ENCODE measurements around the gene ALDH6A1. TPM values are rescaled to one million over a fixed set of nuclear protein-coding genes. Genes with fewer than 3 reads are reported as not detected.
"Not testable (repeated sequence)": the region's sequence is repeated elsewhere in the genome, so short reads cannot be mapped to it uniquely, and the experiment has no call there.

ALDH6A1 gene
- total RNA-seq, result 10 to 100 TPM; 84.2 to 88.5 TPM
- 57.2 TPM for polyA plus RNA-seq (ENCODE audit: insufficient read depth, low read depth, low replicate concordance)
- long read RNA-seq, donor 1, full-length matches to known transcripts, result 5 of 5 reads
- long read RNA-seq, donor 1, partial matches to known transcripts, result 0 of 5 reads
- long read RNA-seq, donor 1, other reads (novel, unspliced or antisense), result 0 of 5 reads
- long read RNA-seq, donor 2, full-length matches to known transcripts, result 2 of 2 reads
- long read RNA-seq, donor 2, partial matches to known transcripts, result 0 of 2 reads
- long read RNA-seq, donor 2, other reads (novel, unspliced or antisense), result 0 of 2 reads

DNA sequence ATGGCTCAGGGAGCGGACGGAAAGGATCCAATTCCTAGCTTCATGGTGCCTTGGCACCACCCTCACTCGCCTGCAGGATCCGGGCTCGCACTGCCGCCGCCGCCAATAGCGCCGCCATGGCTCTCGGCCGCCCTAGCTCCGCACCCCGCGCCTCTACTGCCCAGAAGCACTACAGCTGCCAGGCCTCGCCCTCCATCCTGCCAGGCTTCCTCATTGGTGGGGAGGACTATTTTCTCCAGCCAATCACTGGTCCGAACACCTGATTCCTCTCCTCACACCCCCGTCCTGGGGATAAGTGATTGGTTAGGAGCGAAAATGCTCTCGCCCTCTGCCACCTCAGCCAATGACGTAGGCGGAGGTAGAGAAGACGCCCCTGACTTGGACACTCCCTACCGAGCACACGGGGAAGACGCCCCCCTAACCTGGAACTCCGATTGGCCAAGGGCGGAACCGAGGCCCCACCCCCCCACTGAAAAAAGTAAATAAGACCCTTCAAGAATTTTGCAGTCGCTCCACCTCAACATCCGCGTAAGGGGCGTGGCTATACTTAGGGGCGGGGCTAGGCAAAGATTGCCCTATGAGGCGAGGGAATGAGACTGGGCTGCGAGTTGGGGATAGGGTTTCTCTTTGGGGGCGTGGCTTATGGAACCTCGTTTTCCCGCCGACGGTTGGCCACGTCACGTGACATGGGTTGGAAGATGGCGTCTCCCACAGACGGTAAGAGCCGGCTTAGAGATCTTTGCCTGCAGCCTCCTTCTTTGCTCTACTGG, at the start of gene ALDH6A1, which contains the start of gene LIN52:
TSS of gene ALDH6A1 (minus strand) at position 177 of the 770 bp plus-strand sequence. CDS start at position 118, 59 bp downstream.
TSS of gene LIN52 (plus strand) at position 680 of the 770 bp plus-strand sequence. CDS start at position 699, 19 bp downstream.
- Histone ChIP-seq H3K4me1 (peaks cover 20% of the 10 kb centered on the region), H3K27me3 (no peaks in the 10 kb centered on the region), H3K9me3 (no peaks in the 10 kb centered on the region), H3K36me3 (ENCODE audit: low read depth, missing control alignments) (no peaks in the 10 kb centered on the region), H3K4me3 (peak within 1 kb of the TSS; percentile 68 to 72), H3K27ac (peak within 1 kb of the TSS; percentile 88 to 89)
- peak; percentile 88 for TF ChIP-seq POLR2A (IDR thresholded peaks at IDR 0.05)
- TF ChIP-seq, protein P1, sequence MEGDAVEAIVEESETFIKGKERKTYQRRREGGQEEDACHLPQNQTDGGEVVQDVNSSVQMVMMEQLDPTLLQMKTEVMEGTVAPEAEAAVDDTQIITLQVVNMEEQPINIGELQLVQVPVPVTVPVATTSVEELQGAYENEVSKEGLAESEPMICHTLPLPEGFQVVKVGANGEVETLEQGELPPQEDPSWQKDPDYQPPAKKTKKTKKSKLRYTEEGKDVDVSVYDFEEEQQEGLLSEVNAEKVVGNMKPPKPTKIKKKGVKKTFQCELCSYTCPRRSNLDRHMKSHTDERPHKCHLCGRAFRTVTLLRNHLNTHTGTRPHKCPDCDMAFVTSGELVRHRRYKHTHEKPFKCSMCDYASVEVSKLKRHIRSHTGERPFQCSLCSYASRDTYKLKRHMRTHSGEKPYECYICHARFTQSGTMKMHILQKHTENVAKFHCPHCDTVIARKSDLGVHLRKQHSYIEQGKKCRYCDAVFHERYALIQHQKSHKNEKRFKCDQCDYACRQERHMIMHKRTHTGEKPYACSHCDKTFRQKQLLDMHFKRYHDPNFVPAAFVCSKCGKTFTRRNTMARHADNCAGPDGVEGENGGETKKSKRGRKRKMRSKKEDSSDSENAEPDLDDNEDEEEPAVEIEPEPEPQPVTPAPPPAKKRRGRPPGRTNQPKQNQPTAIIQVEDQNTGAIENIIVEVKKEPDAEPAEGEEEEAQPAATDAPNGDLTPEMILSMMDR (IDR thresholded peaks at IDR 0.05), result no peak
- intact Hi-C loops (cut with DNase I; ENCODE audit: low total_unique reads), result no loop called here
- DNase-seq, result peak; percentile 100
- 0 to 1% methylated on average over 37 to 46 of the region's 46 CpGs for WGBS, 2 donors

DNA sequence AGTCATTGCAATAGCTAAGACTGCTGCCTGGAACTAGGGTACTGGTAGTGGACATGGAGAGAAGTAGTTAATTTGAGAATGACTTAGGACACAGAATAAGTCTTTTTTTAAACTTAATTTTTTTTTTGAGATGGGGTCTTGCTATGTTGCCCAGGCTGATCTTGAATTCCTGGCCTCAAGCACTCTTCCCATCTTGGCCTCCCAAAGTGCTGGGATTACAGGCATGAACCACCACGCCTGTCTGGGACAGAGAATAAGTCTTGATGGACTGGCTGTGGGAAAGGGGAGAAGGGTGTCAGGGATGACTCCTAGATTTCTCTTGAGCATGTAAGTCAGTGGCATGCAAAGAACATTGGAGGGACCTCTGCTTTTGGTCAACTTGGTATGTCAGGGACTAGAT, 43.4 kb upstream of the ALDH6A1 start:
- H3K9me3 ChIP-seq, result no peaks in the 10 kb centered on the region
- intact Hi-C loops (cut with DNase I; ENCODE audit: low total_unique reads), result no loop called here

GRCh38 chr14:74126315-74127013, 42.2 kb upstream of the ALDH6A1 start:
- intact Hi-C loops (cut with DNase I; ENCODE audit: low total_unique reads), result no loop called here
- Histone ChIP-seq H3K36me3 (ENCODE audit: low read depth, missing control alignments) (no peaks in the 10 kb centered on the region), H3K4me1 (no peaks in the 10 kb centered on the region), H3K27me3 (no peaks in the 10 kb centered on the region), H3K9me3 (no peaks in the 10 kb centered on the region), H3K4me3 (no peak overlapping the region), H3K27ac (no peak overlapping the region)
- no peak for DNase-seq
- WGBS, 2 donors, result 86 to 90% methylated on average over 1 of the region's 1 CpG
- TF ChIP-seq, protein P1 (IDR thresholded peaks at IDR 0.05), result no peak
- no peak for TF ChIP-seq POLR2A (IDR thresholded peaks at IDR 0.05)

More for the DNA sequence above, 43.4 kb upstream of the ALDH6A1 start:
- Histone ChIP-seq H3K36me3 (ENCODE audit: low read depth, missing control alignments) (no peaks in the 10 kb centered on the region), H3K4me1 (no peaks in the 10 kb centered on the region), H3K4me3 (no peak overlapping the region), H3K27me3 (no peaks in the 10 kb centered on the region), H3K27ac (no peak overlapping the region)
- TF ChIP-seq, protein P1 (IDR thresholded peaks at IDR 0.05), result no peak
- no peak for TF ChIP-seq POLR2A (IDR thresholded peaks at IDR 0.05)
- no peak for DNase-seq
- WGBS, 2 donors, result 93 to 96% methylated on average over 1 of the region's 1 CpG

DNA sequence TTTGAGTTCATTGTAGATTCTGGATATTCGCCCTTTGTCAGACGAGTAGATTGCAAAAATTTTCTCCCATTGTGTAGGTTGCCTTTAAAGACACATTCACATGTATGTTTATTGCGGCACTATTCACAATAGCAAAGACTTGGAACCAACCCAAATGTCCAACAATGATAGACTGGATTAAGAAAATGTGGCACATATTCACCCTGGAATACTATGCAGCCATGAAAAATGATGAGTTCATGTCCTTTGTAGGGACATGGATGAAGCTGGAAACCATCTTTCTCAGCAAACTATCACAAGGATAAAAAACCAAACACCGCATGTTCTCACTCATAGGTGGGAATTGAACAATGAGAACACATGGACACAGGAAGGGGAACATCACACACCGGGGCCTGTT, 41.2 kb upstream of the ALDH6A1 start:
- H3K27ac ChIP-seq; H3K4me1 ChIP-seq; H3K9me3 ChIP-seq; H3K36me3 ChIP-seq (ENCODE audit: low read depth, missing control alignments); DNase-seq; H3K27me3 ChIP-seq; H3K4me3 ChIP-seq; intact Hi-C loops (cut with DNase I; ENCODE audit: low total_unique reads): not testable (repeated sequence)
- WGBS, 2 donors, result 74 to 95% methylated on average over 4 to 5 of the region's 5 CpGs

All from testis (tissue), 5 donors.